HepG2 (cell line): ENCODE measurements around the gene RNF8. TPM values are rescaled to one million over a fixed set of nuclear protein-coding genes. Genes with fewer than 3 reads are reported as not detected.

Source experiments
- CBX5 ChIP-seq: sonication (generic); formaldehyde crosslinking; IDR thresholded peaks from 2 replicates; pipeline ENCODE4 v1.4.0; 2020; ENCODE audit warnings: missing genetic modification reagents, borderline replicate concordance
- CCDC6 ChIP-seq: sonication (generic); formaldehyde crosslinking; IDR thresholded peaks from 2 replicates; pipeline ENCODE4 v1.8.1; 2022; ENCODE audit warnings: mild to moderate bottlenecking, missing genetic modification reagents, moderate library complexity
- CENPT ChIP-seq: sonication (generic); formaldehyde crosslinking; IDR thresholded peaks from 2 replicates; pipeline ENCODE4 v1.8.0; 2022; ENCODE audit warnings: low read depth, mild to moderate bottlenecking, moderate library complexity, missing genetic modification reagents
- DMAP1 ChIP-seq: IDR thresholded peaks from 2 replicates; pipeline ENCODE4 v1.6.1; 2016
- ETV6 ChIP-seq: sonication (generic); formaldehyde crosslinking; conservative IDR thresholded peaks from 2 replicates; pipeline ENCODE4 v1.4.0; 2020; ENCODE audit warnings: missing genetic modification reagents
- HNRNPLL ChIP-seq: fragments of 200-400 bp; formaldehyde crosslinking; IDR thresholded peaks from 2 replicates; pipeline ENCODE4 v1.6.1; 2017; ENCODE audit warnings: mild to moderate bottlenecking, low read depth, low read length; ENCODE audit not compliant: poor library complexity, severe bottlenecking
- KLF11 ChIP-seq: IDR thresholded peaks from 2 replicates; pipeline ENCODE4 v1.6.1; 2016; ENCODE audit warnings: missing compliant biosample characterization
- KLF12 ChIP-seq: sonication (generic); formaldehyde crosslinking; IDR thresholded peaks from 2 replicates; pipeline ENCODE4 v1.4.0; 2020; ENCODE audit warnings: missing genetic modification reagents, borderline replicate concordance
- MED13 ChIP-seq: sonication (generic); formaldehyde crosslinking; IDR thresholded peaks from 2 replicates; pipeline ENCODE4 v1.5.0; 2020; ENCODE audit warnings: missing genetic modification reagents
- MXD1 ChIP-seq: sonication (generic); formaldehyde crosslinking; IDR thresholded peaks from 2 replicates; pipeline ENCODE4 v1.4.0; 2020; ENCODE audit warnings: mild to moderate bottlenecking, missing genetic modification reagents
- POLR2A ChIP-seq, 2 experiments: IDR thresholded peaks; 2 replicates each; pipeline ENCODE4 v1.6.1; 2011; ENCODE audit warnings: low read depth in 2 of 2, low read length in 2 of 2, mild to moderate bottlenecking in 1 of 2, moderate library complexity in 1 of 2; ENCODE audit not compliant: insufficient read depth in 1 of 2
- RXRB ChIP-seq: IDR thresholded peaks from 2 replicates; pipeline ENCODE4 v1.6.1; 2016; ENCODE audit warnings: borderline replicate concordance, missing genetic modification reagents, missing compliant biosample characterization
- SMC3 ChIP-seq: IDR thresholded peaks from 2 replicates; pipeline ENCODE4 v1.6.1; 2011; ENCODE audit warnings: low read length, improper control_type of control experiment
- TBL1XR1 ChIP-seq: fragments of 150-350 bp; IDR thresholded peaks from 2 replicates; pipeline ENCODE4 v1.6.1; 2014; ENCODE audit warnings: borderline replicate concordance, low read length; ENCODE audit not compliant: partially characterized antibody
- TBX2 ChIP-seq: sonication (generic); formaldehyde crosslinking; IDR thresholded peaks from 2 replicates; pipeline ENCODE4 v1.5.0; 2020; ENCODE audit warnings: missing genetic modification reagents, mild to moderate bottlenecking, borderline replicate concordance
- TCF12 ChIP-seq, 2 experiments: fragments of 450-650 bp in 1 of 2; sonication (generic) in 1 of 2; formaldehyde crosslinking in 1 of 2; IDR thresholded peaks; 2 replicates each; pipeline versions ENCODE4 v1.6.1 to v1.8.0; 2017 to 2022; ENCODE audit warnings: antibody characterized with exemption in 1 of 2, mild to moderate bottlenecking in 1 of 2, missing genetic modification reagents in 1 of 2, moderate library complexity in 1 of 2
- TSC22D2 ChIP-seq: sonication (generic); formaldehyde crosslinking; IDR thresholded peaks from 2 replicates; pipeline ENCODE4 v1.5.1; 2020; ENCODE audit warnings: missing genetic modification reagents, mild to moderate bottlenecking, borderline replicate concordance
- ZBTB20 ChIP-seq: sonication (generic); formaldehyde crosslinking; IDR thresholded peaks from 2 replicates; pipeline ENCODE4 v1.8.1; 2023; ENCODE audit warnings: missing genetic modification reagents, low read depth, mild to moderate bottlenecking, borderline replicate concordance
- ZBTB3 ChIP-seq: sonication (generic); formaldehyde crosslinking; IDR thresholded peaks from 2 replicates; pipeline ENCODE4 v1.4.0; 2020; ENCODE audit warnings: low read depth, mild to moderate bottlenecking, moderate library complexity, missing genetic modification reagents, borderline replicate concordance
- ZBTB7B ChIP-seq: sonication (generic); formaldehyde crosslinking; IDR thresholded peaks from 2 replicates; pipeline ENCODE4 v1.4.0; 2020; ENCODE audit warnings: missing genetic modification reagents
- ZFAT ChIP-seq: sonication (generic); formaldehyde crosslinking; conservative IDR thresholded peaks from 2 replicates; pipeline ENCODE4 v1.8.1; 2023; ENCODE audit warnings: missing genetic modification reagents, inconsistent platforms
- ZNF136 ChIP-seq: sonication (generic); formaldehyde crosslinking; IDR thresholded peaks from 2 replicates; pipeline ENCODE4 v1.8.1; 2022; ENCODE audit warnings: low read depth, mild to moderate bottlenecking, moderate library complexity, missing genetic modification reagents
- ZNF326 ChIP-seq: sonication (generic); formaldehyde crosslinking; IDR thresholded peaks from 2 replicates; pipeline ENCODE4 v1.4.0; 2020; ENCODE audit warnings: missing genetic modification reagents, borderline replicate concordance
- ZNF350 ChIP-seq: sonication (generic); formaldehyde crosslinking; IDR thresholded peaks from 2 replicates; pipeline ENCODE4 v1.4.0; 2020; ENCODE audit warnings: mild to moderate bottlenecking, low read depth, missing genetic modification reagents, borderline replicate concordance
- ZNF558 ChIP-seq: sonication (generic); formaldehyde crosslinking; IDR thresholded peaks from 2 replicates; pipeline ENCODE4 v1.9.0; 2022; ENCODE audit warnings: mild to moderate bottlenecking, missing genetic modification reagents, borderline replicate concordance
- ZNF749 ChIP-seq: sonication (generic); formaldehyde crosslinking; IDR thresholded peaks from 2 replicates; pipeline ENCODE4 v1.8.0; 2022; ENCODE audit warnings: mild to moderate bottlenecking, missing genetic modification reagents, moderate library complexity, borderline replicate concordance
- ZNF776 ChIP-seq: sonication (generic); formaldehyde crosslinking; IDR thresholded peaks from 2 replicates; pipeline ENCODE4 v1.4.0; 2020; ENCODE audit warnings: mild to moderate bottlenecking, missing genetic modification reagents
- ZSCAN20 ChIP-seq: sonication (generic); formaldehyde crosslinking; IDR thresholded peaks from 2 replicates; pipeline ENCODE4 v1.4.0; 2020; ENCODE audit warnings: missing genetic modification reagents, mild to moderate bottlenecking, borderline replicate concordance
- polyA plus RNA-seq, 8 experiments: library from polyadenylated mRNA; depleted of rRNA in 3 of 8; stranded (reverse) in 7 of 8; unstranded in 1 of 8; fragments of >200 nt; fragmentation: Illumina TruSeq in 4 of 8; extraction: Trizol in 4 of 8; gene quantifications; 2 replicates each; pipeline versions ENCODE4 v1.2.1 to v1.2.3, GENCODE V29; 2011 to 2016; ENCODE audit warnings: low read depth in 4 of 8, missing spikeins in 1 of 8, mixed read lengths in 1 of 8; ENCODE audit not compliant: insufficient read depth in 1 of 8
- total RNA-seq, 5 experiments: library from RNA; depleted of rRNA; stranded (reverse); fragments of >200 nt; fragmentation: Illumina TruSeq; extraction: Trizol; gene quantifications; 2 replicates each; pipeline ENCODE4 v1.2.3, GENCODE V29; 2016; ENCODE audit warnings: low read depth in 1 of 5
- TF ChIP-seq, protein P1 (sequence below): sonication (generic); formaldehyde crosslinking; IDR thresholded peaks from 2 replicates; pipeline ENCODE4 v1.4.0; 2020; ENCODE audit warnings: missing genetic modification reagents

RNF8 gene
- total and polyA plus RNA-seq, 2 of the 13 experiments (the other 11 are each of a cell fraction or from before 2014, with no cell fraction given), result 21.8 to 47.6 TPM

DNA sequence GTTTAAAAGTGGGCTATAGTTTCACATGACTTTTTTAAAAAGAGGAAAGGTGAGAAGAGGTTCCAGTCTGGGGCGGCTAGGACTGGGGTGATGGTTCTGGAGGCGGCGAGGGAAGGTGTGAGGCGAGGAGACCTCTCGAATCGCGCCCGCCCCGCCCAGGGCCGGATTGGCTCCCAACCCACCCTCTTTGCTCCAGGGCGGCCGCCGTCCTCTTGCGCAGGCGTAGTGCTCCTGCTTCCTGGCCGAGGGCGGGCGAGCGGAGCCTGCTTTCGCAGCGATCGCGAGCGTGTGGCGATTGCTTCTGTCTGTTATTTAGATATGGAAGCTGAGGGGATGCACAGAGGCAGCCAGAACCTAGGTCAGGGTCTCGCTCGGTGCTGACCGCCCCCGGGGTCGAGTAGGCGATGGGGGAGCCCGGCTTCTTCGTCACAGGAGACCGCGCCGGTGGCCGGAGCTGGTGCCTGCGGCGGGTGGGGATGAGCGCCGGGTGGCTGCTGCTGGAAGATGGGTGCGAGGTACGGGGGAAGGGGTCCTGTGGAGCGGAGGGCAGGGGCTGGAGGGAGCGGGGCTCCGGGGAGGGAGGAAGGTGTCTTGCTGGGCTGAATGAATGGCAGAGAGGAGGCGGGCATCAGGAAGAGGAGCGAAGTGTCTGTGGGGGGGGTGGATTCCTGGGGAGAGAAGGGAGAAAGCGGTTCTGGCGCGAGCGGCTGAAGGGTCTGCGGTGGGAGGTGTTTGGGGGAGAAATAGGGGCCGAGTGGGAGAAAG lies at the start of gene RNF8 (continued):
- no peak; the same call in 1 of the 2 replicates for TF ChIP-seq MXD1 (CRISPR knock-in tag)
- TF ChIP-seq POLR2A (IDR thresholded peaks at IDR 0.05; ENCODE audit: insufficient read depth in 1 of 2, low read depth in 2 of 2, low read length in 2 of 2), result peak; percentile 71 to 83; a peak in 3 of 4 replicates
- TF ChIP-seq KLF11 (CRISPR knock-in tag), result no peak
- no peak for TF ChIP-seq TBL1XR1
- 0 out of 2 replicates have a peak, but pooled peaks have one; percentile 30 for TF ChIP-seq ETV6 (CRISPR knock-in tag)
- no peak for TF ChIP-seq TCF12 (IDR thresholded peaks at IDR 0.05)
- TF ChIP-seq TCF12 (CRISPR knock-in tag; IDR thresholded peaks at IDR 0.05), result no peak
- TF ChIP-seq KLF12 (CRISPR knock-in tag), result peak; percentile 89
- TF ChIP-seq ZNF326 (CRISPR knock-in tag), result no peak
- TF ChIP-seq ZBTB20 (CRISPR knock-in tag), result no peak; the same call in 1 of the 2 replicates
- TF ChIP-seq DMAP1 (CRISPR knock-in tag), result peak; percentile 60; the same call in 1 of the 2 replicates
- no peak; the same call in 1 of the 2 replicates for TF ChIP-seq CBX5 (CRISPR knock-in tag)
- TF ChIP-seq ZFAT (CRISPR knock-in tag), result no peak
- TF ChIP-seq HNRNPLL, result peak; percentile 89
- TF ChIP-seq, protein P1, sequence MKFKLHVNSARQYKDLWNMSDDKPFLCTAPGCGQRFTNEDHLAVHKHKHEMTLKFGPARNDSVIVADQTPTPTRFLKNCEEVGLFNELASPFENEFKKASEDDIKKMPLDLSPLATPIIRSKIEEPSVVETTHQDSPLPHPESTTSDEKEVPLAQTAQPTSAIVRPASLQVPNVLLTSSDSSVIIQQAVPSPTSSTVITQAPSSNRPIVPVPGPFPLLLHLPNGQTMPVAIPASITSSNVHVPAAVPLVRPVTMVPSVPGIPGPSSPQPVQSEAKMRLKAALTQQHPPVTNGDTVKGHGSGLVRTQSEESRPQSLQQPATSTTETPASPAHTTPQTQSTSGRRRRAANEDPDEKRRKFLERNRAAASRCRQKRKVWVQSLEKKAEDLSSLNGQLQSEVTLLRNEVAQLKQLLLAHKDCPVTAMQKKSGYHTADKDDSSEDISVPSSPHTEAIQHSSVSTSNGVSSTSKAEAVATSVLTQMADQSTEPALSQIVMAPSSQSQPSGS (CRISPR knock-in tag), result no peak
- no peak for TF ChIP-seq ZNF136 (CRISPR knock-in tag)
- peak; percentile 47; the same call in 1 of the 2 replicates for TF ChIP-seq ZNF558 (CRISPR knock-in tag)
- peak; percentile 65; the same call in 1 of the 2 replicates for TF ChIP-seq ZBTB3
- TF ChIP-seq SMC3, result no peak
- no peak for TF ChIP-seq CENPT (CRISPR knock-in tag)
- TF ChIP-seq TBX2 (CRISPR knock-in tag), result peak; percentile 83
- TF ChIP-seq ZBTB7B, result peak; percentile 43; the same call in 1 of the 2 replicates
- 0 out of 2 replicates have a peak, but pooled peaks have one; percentile 25 for TF ChIP-seq TSC22D2 (CRISPR knock-in tag)
- peak; percentile 59; the same call in 1 of the 2 replicates for TF ChIP-seq ZSCAN20 (CRISPR knock-in tag)
- TF ChIP-seq MED13 (CRISPR knock-in tag), result peak; percentile 22; the same call in 1 of the 2 replicates
- no peak for TF ChIP-seq ZNF749
- peak; percentile 33; the same call in 1 of the 2 replicates for TF ChIP-seq ZNF350
- no peak for TF ChIP-seq CCDC6 (CRISPR knock-in tag)
- TF ChIP-seq RXRB (CRISPR knock-in tag), result peak; percentile 59; the same call in 1 of the 2 replicates
- TF ChIP-seq ZNF776 (CRISPR knock-in tag), result no peak
